Measurements from ENCODE around the gene SBF2.

Gene SBF2

GRCh38 chr11:10317776-10318526, 23.9 kb upstream of the SBF2 start:
- no peak for DNase-seq (ENCODE audit: low spot score)

GRCh38 chr11:10317151-10317755, 23.2 kb upstream of the SBF2 start:
- no peak for DNase-seq (ENCODE audit: low spot score)

- no peak for DNase-seq (ENCODE audit: low spot score)
These were observed 21.1 kb upstream of the SBF2 start for GRCh38 chr11:10315083-10315482.

- DNase-seq (ENCODE audit: low spot score): no peak
These were observed 20.4 kb upstream of the SBF2 start for GRCh38 chr11:10314199-10315072.

GRCh38 chr11:10311802-10312201, 17.8 kb upstream of the SBF2 start:
- no peak for DNase-seq (ENCODE audit: low spot score)

- DNase-seq (ENCODE audit: low spot score): no peak
These were observed 16.4 kb upstream of the SBF2 start for GRCh38 chr11:10310301-10310841.

GRCh38 chr11:10309163-10310093, 15.4 kb upstream of the SBF2 start:
- no peak for DNase-seq (ENCODE audit: low spot score)

- no peak for DNase-seq (ENCODE audit: low spot score)
These were observed 14.4 kb upstream of the SBF2 start for GRCh38 chr11:10308201-10308954.

- DNase-seq (ENCODE audit: low spot score): peak; percentile 77
These were observed 13.6 kb upstream of the SBF2 start for GRCh38 chr11:10307400-10308200.

- DNase-seq (ENCODE audit: low spot score): no peak
These were observed 13.0 kb upstream of the SBF2 start for GRCh38 chr11:10307022-10307399.

GRCh38 chr11:10305964-10306918, 12.2 kb upstream of the SBF2 start:
- DNase-seq (ENCODE audit: low spot score): no peak

- no peak for DNase-seq (ENCODE audit: low spot score)
These were observed 11.4 kb upstream of the SBF2 start for GRCh38 chr11:10305262-10305963.

- peak; percentile 62 for DNase-seq (ENCODE audit: low spot score)
These were observed 10.7 kb upstream of the SBF2 start, which contains the start of gene ADM for GRCh38 chr11:10304495-10305261. Gene ADM, plus strand, starts transcription at chr11:10305073. Its CDS starts 628 bp downstream, at chr11:10305701.

GRCh38 chr11:10303558-10304363, 9.7 kb upstream of the SBF2 start:
- no peak for DNase-seq (ENCODE audit: low spot score)

GRCh38 chr11:10302744-10303557, 8.9 kb upstream of the SBF2 start:
- DNase-seq (ENCODE audit: low spot score): no peak

Data from putamen (tissue), 1 donor.